GM12801 (cell line): ENCODE measurements around the gene KCNC4.

Source experiments
- TF ChIP-seq, protein P1 (sequence below): IDR thresholded peaks from one replicate; pipeline ENCODE4 v1.5.1; 2011; ENCODE audit warnings: control low read depth; ENCODE audit not compliant: insufficient read length; ENCODE audit errors: extremely low read depth

KCNC4 gene

GRCh38 chr1:110190282-110190929, 19.7 kb upstream of the KCNC4 start:
- TF ChIP-seq, protein P1, sequence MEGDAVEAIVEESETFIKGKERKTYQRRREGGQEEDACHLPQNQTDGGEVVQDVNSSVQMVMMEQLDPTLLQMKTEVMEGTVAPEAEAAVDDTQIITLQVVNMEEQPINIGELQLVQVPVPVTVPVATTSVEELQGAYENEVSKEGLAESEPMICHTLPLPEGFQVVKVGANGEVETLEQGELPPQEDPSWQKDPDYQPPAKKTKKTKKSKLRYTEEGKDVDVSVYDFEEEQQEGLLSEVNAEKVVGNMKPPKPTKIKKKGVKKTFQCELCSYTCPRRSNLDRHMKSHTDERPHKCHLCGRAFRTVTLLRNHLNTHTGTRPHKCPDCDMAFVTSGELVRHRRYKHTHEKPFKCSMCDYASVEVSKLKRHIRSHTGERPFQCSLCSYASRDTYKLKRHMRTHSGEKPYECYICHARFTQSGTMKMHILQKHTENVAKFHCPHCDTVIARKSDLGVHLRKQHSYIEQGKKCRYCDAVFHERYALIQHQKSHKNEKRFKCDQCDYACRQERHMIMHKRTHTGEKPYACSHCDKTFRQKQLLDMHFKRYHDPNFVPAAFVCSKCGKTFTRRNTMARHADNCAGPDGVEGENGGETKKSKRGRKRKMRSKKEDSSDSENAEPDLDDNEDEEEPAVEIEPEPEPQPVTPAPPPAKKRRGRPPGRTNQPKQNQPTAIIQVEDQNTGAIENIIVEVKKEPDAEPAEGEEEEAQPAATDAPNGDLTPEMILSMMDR, result no peak

DNA sequence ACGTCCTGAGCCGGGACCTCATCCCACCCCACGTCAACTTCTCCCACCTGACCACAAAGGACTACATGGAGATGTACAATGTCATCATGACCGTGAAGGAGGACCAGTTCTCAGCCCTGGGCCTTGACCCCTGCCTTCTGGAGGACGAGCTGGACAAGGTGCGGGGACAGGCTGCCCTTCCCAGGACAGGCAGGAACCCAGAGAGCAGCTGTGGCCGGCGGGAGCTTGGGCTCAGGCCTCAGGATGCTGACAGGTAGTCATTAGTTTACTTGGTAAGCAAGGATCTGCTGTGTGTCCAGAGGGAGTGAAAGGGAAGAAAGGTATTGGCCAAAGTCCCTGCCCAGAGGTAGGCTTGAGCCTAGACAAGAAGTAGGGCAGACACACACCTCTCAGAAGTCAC, 17.6 kb upstream of the KCNC4 start:
- TF ChIP-seq, protein P1, result no peak

DNA sequence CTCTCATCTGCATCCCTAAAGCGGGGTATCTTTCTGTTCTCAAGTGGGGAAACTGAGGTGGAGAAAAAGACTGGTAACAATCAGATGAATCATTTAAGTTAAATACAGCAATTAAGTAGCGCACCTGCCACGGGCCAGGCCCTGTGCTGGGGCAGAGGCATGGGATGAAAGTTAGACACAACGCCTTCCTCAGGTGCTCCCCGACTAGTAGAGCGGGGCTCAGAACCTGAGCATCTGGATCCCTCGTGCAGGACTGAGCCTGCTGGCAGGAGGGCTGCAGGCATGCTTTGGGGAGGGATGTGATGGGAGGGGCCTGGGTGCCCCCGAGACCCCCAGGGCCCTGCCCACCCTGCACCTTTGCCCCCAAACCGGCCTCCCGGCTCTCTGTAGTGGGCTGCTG, 14.9 kb upstream of the KCNC4 start:
- TF ChIP-seq, protein P1, result no peak

DNA sequence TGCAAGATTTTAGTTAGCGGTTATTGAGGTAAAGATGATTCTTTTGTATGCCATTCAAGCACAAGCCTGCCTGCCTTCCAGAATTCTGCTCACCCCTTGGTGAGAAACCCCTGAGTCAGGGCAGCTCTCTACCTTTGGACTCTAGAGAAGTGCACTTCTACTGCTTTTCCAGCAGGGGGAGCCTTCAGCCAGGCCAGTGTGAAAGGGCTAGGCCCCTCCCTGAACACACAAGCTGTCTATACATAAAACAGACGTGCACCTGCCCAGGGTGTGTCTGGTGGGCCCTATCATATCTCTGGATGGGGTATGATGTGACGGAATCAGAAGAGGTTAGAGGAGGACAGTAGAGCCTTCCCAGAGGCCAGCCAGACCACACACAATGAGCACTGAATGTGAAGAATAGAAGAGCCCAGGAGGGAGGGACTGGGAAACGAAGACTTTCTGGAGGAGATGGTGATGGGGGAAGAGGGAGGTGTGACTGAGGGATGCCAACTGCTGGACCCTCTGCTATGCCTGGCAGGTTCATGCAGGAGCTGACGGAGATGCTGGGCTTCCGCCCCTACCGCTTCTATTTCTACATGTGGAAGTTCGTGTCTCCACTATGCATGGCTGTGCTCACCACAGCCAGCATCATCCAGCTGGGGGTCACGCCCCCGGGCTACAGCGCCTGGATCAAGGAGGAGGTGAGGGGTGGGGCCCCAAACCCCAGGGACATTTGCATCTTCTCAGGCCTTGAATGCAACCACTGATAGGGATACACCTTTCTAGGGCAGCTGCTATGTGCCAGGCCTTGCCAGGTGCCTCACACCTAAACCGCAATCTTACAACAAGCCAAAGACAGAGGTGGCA, 13.0 kb upstream of the KCNC4 start:
- TF ChIP-seq, protein P1, result peak; percentile 32

DNA sequence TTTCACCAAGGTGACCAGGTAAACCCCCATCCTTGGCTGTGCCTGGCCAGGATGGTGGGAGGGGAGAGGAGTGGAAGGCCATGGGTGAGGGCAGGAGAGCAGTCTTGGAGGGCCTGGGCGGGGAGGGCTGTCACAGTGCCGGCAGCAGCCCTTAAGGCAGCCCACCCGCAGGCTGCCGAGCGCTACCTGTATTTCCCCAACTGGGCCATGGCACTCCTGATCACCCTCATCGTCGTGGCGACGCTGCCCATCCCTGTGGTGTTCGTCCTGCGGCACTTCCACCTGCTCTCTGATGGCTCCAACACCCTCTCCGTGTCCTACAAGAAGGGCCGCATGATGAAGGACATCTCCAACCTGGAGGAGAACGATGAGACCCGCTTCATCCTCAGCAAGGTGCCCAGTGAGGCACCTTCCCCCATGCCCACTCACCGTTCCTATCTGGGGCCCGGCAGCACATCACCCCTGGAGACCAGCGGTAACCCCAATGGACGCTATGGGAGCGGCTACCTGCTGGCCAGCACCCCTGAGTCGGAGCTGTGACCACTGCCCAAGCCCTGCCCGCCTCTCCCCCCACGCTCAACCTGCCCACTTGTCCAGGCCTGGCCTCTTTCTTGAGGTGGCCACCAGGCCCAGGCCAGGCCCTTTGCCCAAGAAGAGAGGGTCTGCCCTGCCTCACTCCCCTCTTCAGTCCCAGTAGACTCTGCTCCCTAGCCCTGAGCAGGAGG, 12.0 kb upstream of the KCNC4 start:
- TF ChIP-seq, protein P1, result no peak

- TF ChIP-seq, protein P1, result no peak
These were observed 11.4 kb upstream of the KCNC4 start for GRCh38 chr1:110198746-110199145.

- TF ChIP-seq, protein P1, result no peak
These were observed 9.9 kb upstream of the KCNC4 start for GRCh38 chr1:110200190-110200589.
